Esophagus squamous epithelium (tissue), 5 donors: ENCODE data around the gene MTG2. TPM values are rescaled to one million over a fixed set of nuclear protein-coding genes. Genes with fewer than 3 reads are reported as not detected.

Experiments
- DNase-seq: peaks from one replicate; lab custom pipeline; 2025; lab: John Stamatoyannopoulos, UW
- H3K27ac ChIP-seq, 4 donors: fragments of 200-600 bp; sonication (generic); one replicate each; pipeline ENCODE4 v1.5.1; 2016 to 2019; ENCODE audit warnings: mild to moderate bottlenecking in 1 of 4
- H3K27me3 ChIP-seq, 4 donors: fragments of 200-600 bp; sonication (generic); 1 replicate in 3 of 4; 2 replicates in 1 of 4; pipeline versions ENCODE4 v1.5.1 to v1.6.0; 2017 to 2021; ENCODE audit warnings: antibody characterized with exemption in 1 of 4
- H3K36me3 ChIP-seq, 3 donors: fragments of 200-600 bp; sonication (generic); one replicate each; pipeline ENCODE4 v1.5.1; 2016 to 2019
- H3K4me1 ChIP-seq, 3 donors: fragments of 200-600 bp; sonication (generic); one replicate each; pipeline ENCODE4 v1.5.1; 2017 to 2019
- H3K4me3 ChIP-seq, 4 donors: fragments of 200-600 bp; sonication (generic); 1 replicate in 3 of 4; 2 replicates in 1 of 4; pipeline ENCODE4 v1.5.1; 2016 to 2019; ENCODE audit warnings: mild to moderate bottlenecking in 2 of 4, moderate library complexity in 1 of 4
- H3K9me3 ChIP-seq, 3 donors: fragments of 200-600 bp; sonication (generic); one replicate each; pipeline ENCODE4 v1.5.1; 2016 to 2019
- POLR2A ChIP-seq, 4 donors: fragments of 450-650 bp; IDR thresholded peaks; one replicate each; pipeline ENCODE4 v1.6.1; 2017; ENCODE audit warnings: antibody characterized with exemption in 4 of 4, mild to moderate bottlenecking in 4 of 4, moderate library complexity in 3 of 4
- WGBS, 2 donors: methylation state at CpG; one replicate each; pipeline ENCODE4 v1.1.5; 2018; 5-methylcytosine and 5-hydroxymethylcytosine counted together
- intact Hi-C: fragments of 100-400 bp; cut with DNase I; formaldehyde crosslinking; loops from one replicate; pipeline ENCODE4 v1.15.0; 2022
- total RNA-seq, 4 donors: library from RNA; depleted of rRNA; stranded (reverse); fragments of >200 nt; gene quantifications; one replicate each; pipeline ENCODE4 v1.1.0, GENCODE V29; 2016
- TF ChIP-seq, protein P1 (sequence below), 6 experiments: fragments of 450-650 bp in 4 of 6; fragments of 200-600 bp in 2 of 6; sonication (generic) in 2 of 6; IDR thresholded peaks; one replicate each; pipeline ENCODE4 v1.5.1; 2016 to 2019; ENCODE audit warnings: antibody characterized with exemption in 6 of 6, mild to moderate bottlenecking in 4 of 6, moderate library complexity in 4 of 6
- donor health status: DM: yes; HTN: yes; CAD: no.

MTG2 gene
- total RNA-seq, 4 donors from 2014 or later, result 17.4 to 25.5 (median 21.7) TPM

DNA sequence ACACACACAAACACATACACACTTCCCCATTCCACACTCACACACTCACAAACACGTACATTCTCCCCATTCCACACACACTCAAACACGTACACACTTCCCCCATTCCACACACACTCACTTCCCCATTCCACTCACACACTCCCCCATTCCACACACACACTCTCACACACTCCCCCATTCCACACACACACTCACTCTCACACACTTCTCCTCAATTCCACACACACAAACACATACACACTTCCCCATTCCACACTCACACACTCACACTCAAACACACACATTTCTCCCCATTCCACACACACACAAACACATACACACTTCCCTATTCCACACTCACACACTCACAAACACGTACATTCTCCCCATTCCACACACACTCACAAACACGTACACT lies 46.8 kb downstream of the MTG2 start:
- no peak for DNase-seq
- no peak overlapping the region for H3K27ac ChIP-seq
- H3K9me3 ChIP-seq, result no peaks in the 10 kb centered on the region
- intact Hi-C loops, result no loop called here
- no peak for TF ChIP-seq POLR2A (IDR thresholded peaks at IDR 0.05)
- TF ChIP-seq, protein P1, sequence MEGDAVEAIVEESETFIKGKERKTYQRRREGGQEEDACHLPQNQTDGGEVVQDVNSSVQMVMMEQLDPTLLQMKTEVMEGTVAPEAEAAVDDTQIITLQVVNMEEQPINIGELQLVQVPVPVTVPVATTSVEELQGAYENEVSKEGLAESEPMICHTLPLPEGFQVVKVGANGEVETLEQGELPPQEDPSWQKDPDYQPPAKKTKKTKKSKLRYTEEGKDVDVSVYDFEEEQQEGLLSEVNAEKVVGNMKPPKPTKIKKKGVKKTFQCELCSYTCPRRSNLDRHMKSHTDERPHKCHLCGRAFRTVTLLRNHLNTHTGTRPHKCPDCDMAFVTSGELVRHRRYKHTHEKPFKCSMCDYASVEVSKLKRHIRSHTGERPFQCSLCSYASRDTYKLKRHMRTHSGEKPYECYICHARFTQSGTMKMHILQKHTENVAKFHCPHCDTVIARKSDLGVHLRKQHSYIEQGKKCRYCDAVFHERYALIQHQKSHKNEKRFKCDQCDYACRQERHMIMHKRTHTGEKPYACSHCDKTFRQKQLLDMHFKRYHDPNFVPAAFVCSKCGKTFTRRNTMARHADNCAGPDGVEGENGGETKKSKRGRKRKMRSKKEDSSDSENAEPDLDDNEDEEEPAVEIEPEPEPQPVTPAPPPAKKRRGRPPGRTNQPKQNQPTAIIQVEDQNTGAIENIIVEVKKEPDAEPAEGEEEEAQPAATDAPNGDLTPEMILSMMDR (IDR thresholded peaks at IDR 0.05), result no peak
- peaks cover 0 to 84% (median 0%) of the 10 kb centered on the region in 4 donors for H3K27me3 ChIP-seq
- 52 to 65% methylated on average over 4 of the region's 4 CpGs for WGBS, 2 donors
- no peaks in the 10 kb centered on the region for H3K36me3 ChIP-seq
- peaks cover 7 to 44% (median 19%) of the 10 kb centered on the region in 3 donors for H3K4me1 ChIP-seq
- no peak overlapping the region for H3K4me3 ChIP-seq

DNA sequence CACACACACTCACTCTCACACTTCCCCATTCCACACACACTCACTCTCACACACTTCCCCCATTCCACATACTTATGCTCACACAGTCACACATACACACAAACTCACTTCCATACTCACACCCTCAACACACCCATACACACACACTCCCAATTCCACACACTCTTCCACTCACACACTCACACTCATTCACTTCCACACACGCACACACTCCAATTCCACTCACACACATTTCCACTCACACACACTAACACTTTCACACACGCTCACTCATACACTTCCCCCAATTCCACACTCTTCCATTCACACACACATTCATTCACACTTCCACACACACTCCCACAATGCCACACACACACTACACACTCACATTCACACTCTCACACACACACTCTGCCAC lies 47.4 kb downstream of the MTG2 start:
- Histone ChIP-seq H3K27ac (no peak overlapping the region), H3K27me3 (peaks cover 0 to 78% (median 0%) of the 10 kb centered on the region in 4 donors), H3K9me3 (no peaks in the 10 kb centered on the region), H3K36me3 (no peaks in the 10 kb centered on the region), H3K4me1 (peaks cover 7 to 44% (median 19%) of the 10 kb centered on the region in 3 donors), H3K4me3 (no peak overlapping the region)
- DNase-seq, result no peak
- intact Hi-C loops, result no loop called here
- 89 to 91% methylated on average over 2 of the region's 2 CpGs for WGBS, 2 donors
- TF ChIP-seq, protein P1 (IDR thresholded peaks at IDR 0.05), result no peak
- TF ChIP-seq POLR2A (IDR thresholded peaks at IDR 0.05), result no peak

DNA sequence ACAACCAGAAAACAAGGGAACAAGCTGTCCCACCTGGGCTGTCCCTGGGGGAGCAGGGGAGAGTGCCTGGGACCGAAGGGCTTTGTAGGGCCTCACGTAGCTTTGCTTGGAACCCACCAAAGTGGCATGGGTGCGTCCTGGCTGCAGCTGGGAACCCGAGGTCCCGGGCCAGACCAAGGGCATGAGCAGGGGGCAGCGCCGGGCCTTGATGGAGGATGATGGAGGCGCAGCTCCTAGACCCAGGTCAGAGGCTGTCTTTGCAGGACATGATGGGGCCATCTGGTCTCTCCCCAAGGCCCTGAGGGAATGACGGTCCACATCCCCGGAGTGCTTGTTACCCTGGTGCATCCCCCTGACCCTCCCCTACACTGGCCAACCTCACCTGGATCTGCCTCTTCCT lies 47.9 kb downstream of the MTG2 start:
- no peak for TF ChIP-seq POLR2A (IDR thresholded peaks at IDR 0.05)
- TF ChIP-seq, protein P1 (IDR thresholded peaks at IDR 0.05), result no peak
- H3K4me3 ChIP-seq, result no peak overlapping the region
- H3K9me3 ChIP-seq, result no peaks in the 10 kb centered on the region
- WGBS, 2 donors, result 94 to 95% methylated on average over 3 of the region's 10 CpGs
- peaks cover 7 to 44% (median 19%) of the 10 kb centered on the region in 3 donors for H3K4me1 ChIP-seq
- peaks cover 0 to 74% (median 0%) of the 10 kb centered on the region in 4 donors for H3K27me3 ChIP-seq
- H3K27ac ChIP-seq, result no peak overlapping the region
- no peaks in the 10 kb centered on the region for H3K36me3 ChIP-seq
- intact Hi-C loops, result no loop called here
- DNase-seq, result no peak

DNA sequence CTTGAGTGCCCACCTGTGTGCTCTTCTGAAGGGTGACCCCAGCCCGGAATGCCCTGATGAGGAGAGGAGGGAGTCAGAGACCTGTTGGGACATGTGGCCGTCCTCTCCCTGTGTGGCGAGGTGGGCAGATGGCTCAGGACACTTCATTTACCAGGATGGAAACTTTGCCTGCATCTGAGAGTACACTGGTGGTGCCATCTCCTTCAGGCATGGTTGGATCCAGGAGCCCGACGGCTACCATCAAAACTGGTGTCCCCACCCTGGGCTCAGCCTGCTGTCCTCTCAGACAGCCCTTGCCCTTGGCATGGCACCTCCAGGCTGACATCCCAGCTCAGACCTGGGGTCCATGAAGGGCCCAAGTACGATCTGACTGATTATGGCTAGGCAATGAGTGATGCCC lies 48.5 kb downstream of the MTG2 start:
- 82 to 86% methylated on average over 2 to 4 of the region's 6 CpGs for WGBS, 2 donors

DNA sequence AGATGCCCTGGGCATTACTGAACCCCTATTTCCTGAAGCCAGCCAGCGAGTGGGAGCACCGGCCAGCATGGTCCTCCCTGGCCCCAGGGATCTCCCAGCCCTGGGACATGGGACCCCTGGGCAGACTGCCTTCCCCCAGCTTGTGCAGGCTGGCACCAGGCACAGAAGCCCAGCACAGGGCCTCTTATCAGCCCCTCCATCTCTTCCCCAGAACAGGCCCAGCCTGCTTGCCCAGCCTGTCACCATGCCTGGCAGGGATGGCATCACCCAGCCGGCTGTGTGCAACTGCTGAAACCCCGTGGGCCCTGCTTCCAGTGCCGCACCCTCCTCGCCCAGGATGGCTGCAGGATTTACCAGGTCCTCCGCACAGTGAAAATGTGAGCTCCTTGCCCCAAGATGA lies 49.4 kb downstream of the MTG2 start:
- intact Hi-C loops, result no loop called here
- H3K4me1 ChIP-seq, result peaks cover 7 to 45% (median 19%) of the 10 kb centered on the region in 3 donors
- WGBS, 2 donors, result 45 to 69% methylated on average over 5 of the region's 7 CpGs
- H3K9me3 ChIP-seq, result no peaks in the 10 kb centered on the region
- peak overlapping the region in 3 of 4 donors; percentile 57 to 65 (median 60) for H3K27ac ChIP-seq
- peaks cover 0 to 59% (median 0%) of the 10 kb centered on the region in 4 donors for H3K27me3 ChIP-seq
- H3K4me3 ChIP-seq, result no peak overlapping the region
- TF ChIP-seq, protein P1 (IDR thresholded peaks at IDR 0.05), result no peak
- TF ChIP-seq POLR2A (IDR thresholded peaks at IDR 0.05), result no peak
- no peaks in the 10 kb centered on the region for H3K36me3 ChIP-seq
- no peak for DNase-seq

More for the DNA sequence above, 48.5 kb downstream of the MTG2 start:
- Histone ChIP-seq H3K27me3 (peaks cover 0 to 68% (median 0%) of the 10 kb centered on the region in 4 donors), H3K36me3 (no peaks in the 10 kb centered on the region), H3K4me3 (no peak overlapping the region), H3K27ac (no peak overlapping the region), H3K9me3 (no peaks in the 10 kb centered on the region), H3K4me1 (peaks cover 7 to 44% (median 19%) of the 10 kb centered on the region in 3 donors)
- no peak for DNase-seq
- intact Hi-C loops, result no loop called here
- TF ChIP-seq POLR2A (IDR thresholded peaks at IDR 0.05), result no peak
- TF ChIP-seq, protein P1 (IDR thresholded peaks at IDR 0.05), result no peak
